ENCODE measurements around the gene MRGPRX4.

The MRGPRX4 gene

GRCh38 chr11:18221274-18221876 is 48.7 kb downstream of the MRGPRX4 start:
- no peak for DNase-seq (ENCODE audit: low read depth in 2 of 2)

GRCh38 chr11:18222814-18223421 is 50.3 kb downstream of the MRGPRX4 start:
- DNase-seq (ENCODE audit: low read depth in 2 of 2) = no peak

Data from stimulated activated CD4-positive, alpha-beta T cell treated with anti-CD3 and anti-CD28 coated beads, Interleukin-4, amount 100 ng/mL, for 48 hours (primary cell).